H54 (cell line): Measurements from ENCODE around the gene TAB2.
"Not testable (repeated sequence)": the region's sequence is repeated elsewhere in the genome, so short reads cannot be mapped to it uniquely, and the experiment has no call there.

Experiments used
- DNase-seq: peaks from one replicate; pipeline ENCODE4 v3.0.0; 2011; ENCODE audit warnings: low spot score, mixed read lengths; ENCODE audit not compliant: insufficient read length
- FAIRE-seq: peaks from 3 replicates; lab custom pipeline; 2011; peaks lifted over from hg19 to GRCh38; lab: Jason Lieb, UNC
- POLR2A ChIP-seq: IDR thresholded peaks from 2 replicates; pipeline ENCODE4 v1.6.1; 2011; ENCODE audit warnings: low read depth, mild to moderate bottlenecking, low read length

Gene TAB2

DNA sequence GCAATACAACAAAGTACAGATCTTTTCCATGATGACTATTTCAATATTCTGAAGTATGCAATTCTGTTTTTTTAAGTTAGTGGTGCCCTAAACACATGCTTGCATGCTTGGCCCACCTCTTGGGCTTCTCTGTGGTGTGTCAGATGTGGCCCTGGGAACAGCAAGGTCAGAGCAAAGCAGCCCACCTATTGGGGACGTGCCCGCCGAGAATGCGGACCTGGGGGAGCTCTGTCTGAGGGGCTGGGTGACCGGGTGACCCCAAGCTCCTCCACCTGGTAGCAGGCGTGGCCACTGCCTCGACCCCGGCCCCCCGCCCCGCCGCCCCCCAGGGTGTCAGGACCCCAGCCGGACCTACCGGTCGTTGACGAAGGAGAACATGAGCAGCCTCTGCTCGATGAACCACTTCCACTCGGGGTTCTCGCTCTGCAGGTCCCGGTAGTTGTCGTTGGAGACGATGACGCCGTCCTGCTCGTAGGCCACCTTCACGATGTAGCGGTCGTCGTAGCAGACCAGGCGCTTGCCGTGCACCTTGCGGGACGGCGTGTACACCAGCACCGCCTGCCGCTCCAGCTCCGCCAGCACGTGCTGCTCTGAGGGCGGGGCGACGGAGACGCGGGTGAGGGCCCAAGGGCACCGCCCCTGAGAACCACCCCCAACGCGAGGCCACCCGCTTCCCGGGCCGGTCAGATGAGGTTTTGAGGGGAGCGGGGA lies 139.0 kb downstream of the TAB2 start:
- FAIRE-seq (no peak), DNase-seq (no peak)
- TF ChIP-seq POLR2A: no peak

- FAIRE-seq (no peak), DNase-seq (no peak)
- no peak for TF ChIP-seq POLR2A
Observed at GRCh38 chr6:149457316-149457884, 139.9 kb downstream of the TAB2 start.

GRCh38 chr6:149458196-149458595 lies 140.7 kb downstream of the TAB2 start:
- DNase-seq (no peak), FAIRE-seq (no peak)
- TF ChIP-seq POLR2A: no peak

DNA sequence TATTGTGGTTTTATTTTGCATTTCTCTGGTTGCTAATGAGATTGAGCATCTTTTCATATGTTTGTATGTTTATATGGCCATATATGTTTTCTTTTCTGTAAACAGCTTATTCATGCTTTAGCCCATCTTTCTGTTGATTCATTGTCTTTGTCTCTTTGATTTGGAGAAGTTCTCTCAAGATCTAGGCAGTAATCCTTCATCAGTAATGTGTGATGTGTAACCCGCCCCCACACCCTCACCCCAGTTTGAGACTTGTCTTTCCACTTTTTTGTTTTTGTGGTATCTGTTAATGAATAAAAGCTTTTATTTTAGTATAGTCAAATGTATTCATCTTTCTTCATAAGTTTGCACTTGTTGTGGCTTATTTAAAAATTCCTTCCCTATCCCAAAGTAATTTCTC lies 141.3 kb downstream of the TAB2 start:
- FAIRE-seq (no peak), DNase-seq (no peak)
- TF ChIP-seq POLR2A: no peak

GRCh38 chr6:149459761-149460160 lies 142.2 kb downstream of the TAB2 start:
- FAIRE-seq (no peak), DNase-seq (no peak)
- no peak for TF ChIP-seq POLR2A

GRCh38 chr6:149460249-149460648 lies 142.7 kb downstream of the TAB2 start:
- not testable (repeated sequence) for FAIRE-seq, DNase-seq
